Lung (tissue), 12 donors: ENCODE measurements around the gene SNTG2. TPM values are rescaled to one million over a fixed set of nuclear protein-coding genes. Genes with fewer than 3 reads are reported as not detected.

Experiments used
- ATAC-seq: fragments of 200-7000 bp; cut with Tn5 transposase; one replicate; pipeline ENCODE4 v1.9.1; 2020; ENCODE audit warnings: moderate number of reproducible peaks; ENCODE audit not compliant: insufficient read depth, low FRiP score
- DNase-seq, 3 donors: peaks; one replicate each; pipeline ENCODE4 v3.0.0-alpha.2; 2013 to 2017
- H3K27ac ChIP-seq, 2 donors: one replicate each; pipeline ENCODE4 v1.5.1; 2013; ENCODE audit warnings: mild to moderate bottlenecking in 2 of 2, moderate library complexity in 2 of 2, control low read depth in 1 of 2, inconsistent platforms in 1 of 2, low read depth in 1 of 2, low read length in 1 of 2
- H3K27me3 ChIP-seq, 3 donors: one replicate each; pipeline ENCODE4 v1.5.1; 2013; ENCODE audit warnings: low read length in 2 of 3; ENCODE audit not compliant: control insufficient read depth in 3 of 3, insufficient read depth in 3 of 3
- H3K36me3 ChIP-seq, 4 donors: one replicate each; pipeline ENCODE4 v1.5.1; 2013; ENCODE audit warnings: low read length in 4 of 4, mild to moderate bottlenecking in 1 of 4, moderate library complexity in 1 of 4; ENCODE audit not compliant: control insufficient read depth in 4 of 4, insufficient read depth in 4 of 4
- H3K4me1 ChIP-seq, 5 donors: one replicate each; pipeline ENCODE4 v1.5.1; 2013; ENCODE audit warnings: low read length in 5 of 5, mild to moderate bottlenecking in 2 of 5, moderate library complexity in 1 of 5; ENCODE audit not compliant: control insufficient read depth in 5 of 5, insufficient read depth in 5 of 5
- H3K4me3 ChIP-seq: one replicate; pipeline ENCODE4 v1.5.1; 2013; ENCODE audit warnings: mild to moderate bottlenecking, control low read depth, moderate library complexity
- H3K9ac ChIP-seq, 2 donors: one replicate each; pipeline ENCODE4 v1.5.1; 2013; ENCODE audit warnings: low read length in 2 of 2, control low read depth in 1 of 2; ENCODE audit not compliant: insufficient read depth in 1 of 2
- H3K9me3 ChIP-seq, 4 donors: one replicate each; pipeline ENCODE4 v1.5.1; 2013; ENCODE audit warnings: low read length in 3 of 4, mild to moderate bottlenecking in 1 of 4, moderate library complexity in 1 of 4; ENCODE audit not compliant: control insufficient read depth in 4 of 4, insufficient read depth in 3 of 4
- CTCF ChIP-seq: IDR thresholded peaks from 2 replicates; pipeline ENCODE4 v1.5.1; 2012; ENCODE audit warnings: mild to moderate bottlenecking; ENCODE audit errors: control extremely low read depth, extremely low read depth
- WGBS, 2 donors: extraction: QIAGEN DNeasy Blood & Tissue Kit; methylation state at CpG; one replicate each; pipeline ENCODE4 v1.1.7; 2013; 5-methylcytosine and 5-hydroxymethylcytosine counted together
- polyA plus RNA-seq, 2 donors: library from polyadenylated mRNA; stranded (reverse); fragments of 200-250 nt; gene quantifications; one replicate each; pipeline ENCODE4 v1.2.1, GENCODE V29; 2013
- total RNA-seq, 2 donors: library from RNA; depleted of rRNA in 1 of 2; stranded (reverse); fragments of >200 nt in 1 of 2; gene quantifications; one replicate each; pipeline ENCODE4 v1.2.1, GENCODE V29; 2014 to 2021
- donor health status: control.
- donor health status: control.
- donor health status: Bipolar disorder and iron deficiency.
- donor health status: healthy.
- donor health status: DM: yes; HTN: yes; CAD: no.

SNTG2 gene
- total and polyA plus RNA-seq, 4 donors, result 0.31 to 1.8 (median 1.2) TPM

DNA sequence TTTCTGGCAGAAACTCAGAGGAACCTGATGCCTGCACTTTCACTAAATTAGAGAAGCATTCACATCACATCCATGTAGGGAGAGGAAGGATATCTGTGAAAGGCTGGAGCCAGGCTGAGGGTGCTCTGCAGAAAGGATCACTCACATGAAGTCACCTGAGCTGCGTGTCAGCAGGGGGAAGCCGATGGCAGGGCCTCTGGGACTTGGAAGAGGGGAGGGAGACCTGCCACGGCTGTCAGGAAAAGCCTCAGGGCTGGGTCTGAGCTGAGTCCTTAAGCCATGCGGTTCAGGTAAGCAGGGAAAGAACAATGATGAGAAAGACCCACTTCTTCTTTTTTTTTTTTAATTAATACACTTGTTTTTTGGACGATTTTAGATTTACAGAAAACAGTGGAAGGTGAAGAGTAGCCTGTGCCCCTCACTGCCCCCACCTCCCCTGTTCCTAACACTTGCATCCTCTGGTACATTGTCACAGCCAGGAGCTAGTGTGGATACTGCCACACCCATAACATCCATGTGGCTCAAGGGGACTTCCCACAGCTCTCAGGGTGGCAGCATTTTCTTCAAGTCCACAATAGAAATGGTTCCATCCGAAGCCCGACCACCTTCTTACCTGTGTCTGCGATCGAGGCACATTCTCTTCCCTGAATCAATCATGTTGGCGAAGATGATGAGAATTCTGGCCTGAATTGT lies 306.1 kb downstream of the SNTG2 start:
- no peak overlapping the region for H3K4me3 ChIP-seq
- 73 to 85% methylated on average over 10 of the region's 10 CpGs for WGBS, 2 donors
- no peak for TF ChIP-seq CTCF
- no peak for ATAC-seq
- no peaks in the 10 kb centered on the region for H3K9me3 ChIP-seq
- DNase-seq, result no peak
- no peak overlapping the region for H3K9ac ChIP-seq
- no peaks in the 10 kb centered on the region for H3K4me1 ChIP-seq
- H3K27ac ChIP-seq, result no peak overlapping the region
- H3K36me3 ChIP-seq, result no peaks in the 10 kb centered on the region
- peaks cover 0 to 7% (median 3%) of the 10 kb centered on the region in 3 donors for H3K27me3 ChIP-seq

GRCh38 chr2:1257334-1257733 lies 306.7 kb downstream of the SNTG2 start:
- DNase-seq (no peak), ATAC-seq (no peak)
- Histone ChIP-seq H3K36me3 (no peaks in the 10 kb centered on the region), H3K4me1 (no peaks in the 10 kb centered on the region), H3K4me3 (no peak overlapping the region), H3K27ac (no peak overlapping the region), H3K27me3 (peaks cover 0 to 7% (median 3%) of the 10 kb centered on the region in 3 donors), H3K9me3 (no peaks in the 10 kb centered on the region), H3K9ac (no peak overlapping the region)
- 78% methylated on average over 11 of the region's 11 CpGs for WGBS, 2 donors
- no peak for TF ChIP-seq CTCF

GRCh38 chr2:1259746-1260145 lies 309.1 kb downstream of the SNTG2 start:
- H3K27ac ChIP-seq, result no peak overlapping the region

More at GRCh38 chr2:1259746-1260145, 309.1 kb downstream of the SNTG2 start:
- ATAC-seq (no peak), DNase-seq (no peak)
- no peaks in the 10 kb centered on the region for H3K4me1 ChIP-seq
- H3K4me3 ChIP-seq, result no peak overlapping the region
- H3K9ac ChIP-seq, result no peak overlapping the region
- TF ChIP-seq CTCF, result no peak
- whole genome bisulfite sequencing, 2 donors, result 83 to 88% methylated on average over 9 of the region's 9 CpGs
- H3K27me3 ChIP-seq, result peaks cover 0 to 7% (median 3%) of the 10 kb centered on the region in 3 donors
- no peaks in the 10 kb centered on the region for H3K36me3 ChIP-seq
- H3K9me3 ChIP-seq, result no peaks in the 10 kb centered on the region
